GM18519 (cell line): ENCODE measurements around the gene SEMA5B.

Experiments
- ATAC-seq: cut with Tn5 transposase; IDR thresholded peaks from one replicate; pipeline ENCODE4 v1.9.1; 2021; ENCODE audit warnings: mild to moderate bottlenecking, moderate library complexity; ENCODE audit not compliant: unreplicated experiment, low FRiP score

The SEMA5B gene

GRCh38 chr3:123027292-123028232 lies at the start of gene SEMA5B:
SEMA5B (minus strand) TSS chr3:123027763; CDS start chr3:122961263, 66,500 bp downstream.
- ATAC-seq: no peak

GRCh38 chr3:123076496-123077418 lies 49.2 kb upstream of the SEMA5B start:
- no peak for ATAC-seq

GRCh38 chr3:123076112-123076495 lies 48.5 kb upstream of the SEMA5B start:
- no peak for ATAC-seq

- no peak for ATAC-seq
Measured at GRCh38 chr3:123075359-123075758, 47.8 kb upstream of the SEMA5B start.

- no peak for ATAC-seq
Measured at GRCh38 chr3:123072564-123072963, 45.0 kb upstream of the SEMA5B start.

GRCh38 chr3:123072152-123072551 lies 44.6 kb upstream of the SEMA5B start:
- no peak for ATAC-seq

- no peak for ATAC-seq
Measured at GRCh38 chr3:123071581-123071980, 44.0 kb upstream of the SEMA5B start.

GRCh38 chr3:123071146-123071545 lies 43.6 kb upstream of the SEMA5B start:
- ATAC-seq: no peak

- ATAC-seq: no peak
Measured at GRCh38 chr3:123070510-123070909, 42.9 kb upstream of the SEMA5B start.

GRCh38 chr3:123068601-123069381 lies 41.2 kb upstream of the SEMA5B start:
- no peak for ATAC-seq

GRCh38 chr3:123067689-123068600 lies 40.4 kb upstream of the SEMA5B start:
- no peak for ATAC-seq

GRCh38 chr3:123066896-123067688 lies 39.5 kb upstream of the SEMA5B start, which contains the start of gene PDIA5:
PDIA5 (plus strand) TSS chr3:123067025; CDS start chr3:123067165, 140 bp downstream.
- ATAC-seq: no peak

GRCh38 chr3:123066599-123066895 lies 39.0 kb upstream of the SEMA5B start:
- ATAC-seq: no peak

GRCh38 chr3:123064914-123065313 lies 37.4 kb upstream of the SEMA5B start:
- no peak for ATAC-seq

GRCh38 chr3:123064506-123064905 lies 36.9 kb upstream of the SEMA5B start:
- ATAC-seq: no peak

GRCh38 chr3:123063034-123063433 lies 35.5 kb upstream of the SEMA5B start:
- no peak for ATAC-seq

- no peak for ATAC-seq
Measured at GRCh38 chr3:123061856-123062255, 34.3 kb upstream of the SEMA5B start.

- ATAC-seq: no peak
Measured at GRCh38 chr3:123060054-123060453, 32.5 kb upstream of the SEMA5B start.

- ATAC-seq: no peak
Measured at GRCh38 chr3:123058505-123058904, 30.9 kb upstream of the SEMA5B start.
